Tibial artery (tissue), 4 donors: Measurements from ENCODE around the gene TNS4.
A peak's percentile ranks its signal among the peaks of the same experiment; 100 is the strongest.

ENCODE experiments used
- DNase-seq, 2 donors: peaks; one replicate each; pipeline ENCODE4 v3.0.0-alpha.2; 2019
- H3K27ac ChIP-seq, 2 donors: fragments of 200-600 bp; sonication (generic) in 1 of 2; 1 replicate in 1 of 2; 2 replicates in 1 of 2; pipeline ENCODE4 v1.5.1; 2018 to 2019; ENCODE audit warnings: mild to moderate bottlenecking in 1 of 2
- H3K27me3 ChIP-seq, 2 donors: fragments of 200-600 bp; sonication (generic) in 1 of 2; one replicate each; pipeline versions ENCODE4 v1.5.1 to v1.6.0; 2016 to 2019
- H3K36me3 ChIP-seq, 3 donors: fragments of 200-600 bp; sonication (generic) in 2 of 3; one replicate each; pipeline ENCODE4 v1.5.1; 2016 to 2019; ENCODE audit warnings: mild to moderate bottlenecking in 2 of 3
- H3K4me1 ChIP-seq, 4 donors: fragments of 200-600 bp; sonication (generic) in 2 of 4; 1 replicate in 3 of 4; 2 replicates in 1 of 4; pipeline ENCODE4 v1.5.1; 2016 to 2019
- H3K4me3 ChIP-seq, 2 donors: fragments of 200-600 bp; sonication (generic) in 1 of 2; 1 replicate in 1 of 2; 2 replicates in 1 of 2; pipeline ENCODE4 v1.5.1; 2018 to 2019; ENCODE audit warnings: mild to moderate bottlenecking in 2 of 2
- H3K9me3 ChIP-seq, 3 donors: fragments of 200-600 bp; sonication (generic) in 1 of 3; one replicate each; pipeline ENCODE4 v1.5.1; 2016 to 2019
- intact Hi-C: fragments of 100-400 bp; cut with DNase I; formaldehyde crosslinking; loops from one replicate; pipeline ENCODE4 v1.15.0; 2023; ENCODE audit warnings: low total_unique reads
- TF ChIP-seq, protein P1 (sequence below), 2 experiments: fragments of 200-600 bp in 1 of 2; fragments of 450-650 bp in 1 of 2; IDR thresholded peaks; one replicate each; pipeline ENCODE4 v1.5.1; 2017 to 2019; ENCODE audit warnings: antibody characterized with exemption in 2 of 2, mild to moderate bottlenecking in 1 of 2, moderate library complexity in 1 of 2

TNS4 gene

DNA sequence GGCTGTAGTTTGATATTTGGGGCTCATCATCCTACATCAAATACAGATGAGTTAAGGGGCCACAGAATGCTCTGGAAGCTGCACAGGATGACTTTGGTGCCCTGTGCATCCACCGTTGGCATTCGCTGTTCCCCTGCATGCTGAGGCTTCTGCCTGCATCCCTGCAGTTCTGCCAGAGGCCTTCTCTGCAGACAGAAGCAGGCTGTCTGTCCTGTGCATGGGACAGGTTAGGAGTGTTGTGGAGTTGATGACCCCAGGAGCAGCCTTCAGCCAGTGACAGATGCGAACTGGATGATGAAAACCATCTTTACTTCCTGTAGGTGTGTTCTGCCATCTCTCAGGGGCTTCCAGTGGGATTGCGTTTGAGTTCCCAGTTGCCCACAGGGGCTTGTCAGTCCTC is 13.6 kb upstream of the TNS4 start:
- no peak overlapping the region for H3K27ac ChIP-seq
- no peak for DNase-seq
- H3K27me3 ChIP-seq, result peaks cover 0 to 7% of the 10 kb centered on the region in 2 donors

DNA sequence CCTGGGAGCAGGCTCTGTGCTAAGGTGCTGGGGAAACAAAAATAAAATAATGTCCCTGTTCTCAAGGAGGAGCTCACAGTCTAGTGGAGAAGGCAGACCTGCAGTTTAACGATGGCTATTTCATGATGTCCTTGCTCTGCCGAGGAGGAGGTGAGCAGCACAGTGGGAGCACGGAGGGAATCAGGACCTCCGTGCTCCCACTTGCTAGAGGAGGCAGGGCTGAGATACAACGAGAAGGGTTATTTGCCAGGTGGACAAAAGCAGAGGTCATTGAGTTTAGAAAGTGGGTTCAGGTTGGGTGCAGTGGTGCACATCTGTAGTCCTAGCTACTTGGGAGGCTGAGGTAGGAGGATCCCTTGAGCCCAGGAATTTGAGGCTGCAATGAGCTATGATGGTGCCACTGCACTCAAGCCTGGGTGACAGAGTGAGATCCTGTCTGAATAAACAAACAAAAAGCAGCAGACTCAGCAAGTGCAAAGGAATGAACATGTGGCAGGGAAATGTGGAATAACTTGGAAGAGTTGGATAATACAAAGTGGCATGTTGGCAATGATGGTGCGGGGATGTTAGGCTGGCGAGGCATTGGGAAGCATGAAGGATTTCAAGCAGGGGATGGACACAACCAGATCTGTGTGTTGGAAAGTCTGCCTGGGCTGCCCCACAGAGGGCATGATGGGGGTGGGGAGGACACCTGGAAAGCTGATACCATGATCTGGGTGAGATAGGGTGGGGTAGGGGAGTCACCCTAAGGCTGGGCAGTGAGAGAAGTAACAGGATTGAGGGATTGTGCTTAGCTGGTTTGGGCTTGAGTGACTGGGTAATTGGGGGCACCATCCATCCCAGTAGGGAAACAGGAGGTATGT is 12.8 kb upstream of the TNS4 start:
- H3K4me3 ChIP-seq, result no peak overlapping the region
- intact Hi-C loops, result no loop called here
- no peak overlapping the region for H3K27ac ChIP-seq
- no peaks in the 10 kb centered on the region for H3K9me3 ChIP-seq
- no peaks in the 10 kb centered on the region for H3K36me3 ChIP-seq
- peak in 1 of 2 donors; percentile 29 for DNase-seq
- H3K27me3 ChIP-seq, result peaks cover 0 to 7% of the 10 kb centered on the region in 2 donors
- peaks cover 0 to 10% (median 3%) of the 10 kb centered on the region in 4 donors for H3K4me1 ChIP-seq
- TF ChIP-seq, protein P1, sequence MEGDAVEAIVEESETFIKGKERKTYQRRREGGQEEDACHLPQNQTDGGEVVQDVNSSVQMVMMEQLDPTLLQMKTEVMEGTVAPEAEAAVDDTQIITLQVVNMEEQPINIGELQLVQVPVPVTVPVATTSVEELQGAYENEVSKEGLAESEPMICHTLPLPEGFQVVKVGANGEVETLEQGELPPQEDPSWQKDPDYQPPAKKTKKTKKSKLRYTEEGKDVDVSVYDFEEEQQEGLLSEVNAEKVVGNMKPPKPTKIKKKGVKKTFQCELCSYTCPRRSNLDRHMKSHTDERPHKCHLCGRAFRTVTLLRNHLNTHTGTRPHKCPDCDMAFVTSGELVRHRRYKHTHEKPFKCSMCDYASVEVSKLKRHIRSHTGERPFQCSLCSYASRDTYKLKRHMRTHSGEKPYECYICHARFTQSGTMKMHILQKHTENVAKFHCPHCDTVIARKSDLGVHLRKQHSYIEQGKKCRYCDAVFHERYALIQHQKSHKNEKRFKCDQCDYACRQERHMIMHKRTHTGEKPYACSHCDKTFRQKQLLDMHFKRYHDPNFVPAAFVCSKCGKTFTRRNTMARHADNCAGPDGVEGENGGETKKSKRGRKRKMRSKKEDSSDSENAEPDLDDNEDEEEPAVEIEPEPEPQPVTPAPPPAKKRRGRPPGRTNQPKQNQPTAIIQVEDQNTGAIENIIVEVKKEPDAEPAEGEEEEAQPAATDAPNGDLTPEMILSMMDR (IDR thresholded peaks at IDR 0.05), result no peak

More for the DNA sequence above, 13.6 kb upstream of the TNS4 start:
- Histone ChIP-seq H3K9me3 (no peaks in the 10 kb centered on the region), H3K4me3 (no peak overlapping the region), H3K4me1 (peaks cover 0 to 10% (median 3%) of the 10 kb centered on the region in 4 donors), H3K36me3 (no peaks in the 10 kb centered on the region)
- intact Hi-C loops, result no loop called here
- TF ChIP-seq, protein P1 (IDR thresholded peaks at IDR 0.05), result no peak

DNA sequence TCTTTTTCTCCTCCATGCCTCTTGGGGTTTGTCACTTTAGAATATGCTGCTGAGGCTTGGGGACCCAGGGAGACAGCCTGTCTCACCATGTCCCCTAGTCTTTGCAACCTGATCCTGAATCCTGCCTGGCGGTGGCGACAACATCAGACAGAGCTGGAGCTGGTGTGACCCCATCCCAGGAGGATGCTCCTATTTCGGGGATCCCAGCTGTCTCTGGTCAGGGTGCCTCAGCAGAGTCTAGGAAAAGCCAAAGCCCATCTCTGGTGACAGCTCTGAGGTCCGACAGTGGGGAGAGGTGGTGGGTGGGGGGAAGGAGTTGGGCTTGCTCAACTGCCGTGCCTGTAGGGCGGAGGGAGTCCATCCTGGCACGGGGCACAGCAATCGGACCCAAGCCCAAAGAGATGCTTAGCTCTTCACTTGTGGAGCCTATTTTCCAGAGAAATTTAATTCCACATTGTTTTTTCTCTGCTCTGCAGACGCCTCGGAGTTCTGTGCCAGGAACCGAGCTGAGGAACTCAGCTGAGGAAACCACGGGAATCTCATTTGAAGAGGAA is 10.3 kb upstream of the TNS4 start:
- Histone ChIP-seq H3K4me1 (peaks cover 0 to 10% (median 3%) of the 10 kb centered on the region in 4 donors), H3K9me3 (no peaks in the 10 kb centered on the region), H3K4me3 (no peak overlapping the region), H3K36me3 (no peaks in the 10 kb centered on the region), H3K27me3 (no peaks in the 10 kb centered on the region), H3K27ac (no peak overlapping the region)
- DNase-seq, result peak in 1 of 2 donors; percentile 42
- TF ChIP-seq, protein P1 (IDR thresholded peaks at IDR 0.05), result no peak
- intact Hi-C loops, result loop anchor here (1.0 kb wide), 1 partner anchor 17 kb away; no protein-coding TSS in a partner anchor

DNA sequence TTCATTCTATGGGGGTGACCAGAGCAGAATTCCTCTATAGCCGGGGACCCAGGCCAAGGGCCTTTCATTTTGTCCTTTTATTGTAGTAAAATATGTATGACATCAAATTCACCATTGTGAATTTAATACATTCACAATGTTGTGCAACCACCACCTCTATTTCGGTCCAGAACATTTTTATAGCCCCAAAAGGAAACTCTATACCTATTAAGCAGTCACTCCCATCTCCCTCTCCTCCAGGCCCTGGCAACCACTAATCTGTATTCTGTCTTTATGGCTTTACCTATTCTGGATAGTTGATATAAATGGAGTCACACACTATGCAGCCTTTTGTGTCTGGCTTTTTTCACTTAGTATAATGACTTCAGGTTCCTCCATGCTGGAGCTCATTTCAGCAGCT is 9.7 kb upstream of the TNS4 start:
- H3K9me3 ChIP-seq, result no peaks in the 10 kb centered on the region

DNA sequence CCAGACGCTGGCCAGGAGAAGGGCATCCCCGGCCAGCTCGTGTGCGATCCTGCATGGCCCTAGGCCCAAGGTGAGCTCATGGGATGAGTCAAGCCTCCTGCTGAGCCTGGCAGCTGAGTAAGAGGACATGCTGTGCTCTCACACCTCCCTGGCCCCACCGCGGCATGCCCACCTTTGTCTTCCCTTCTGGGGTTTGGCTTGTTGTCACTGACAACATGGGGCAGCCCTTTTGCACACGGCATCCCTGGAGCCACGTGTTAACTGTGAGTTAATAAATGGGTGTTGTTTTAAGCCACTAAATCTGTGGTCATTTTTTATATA is 8.9 kb upstream of the TNS4 start:
- intact Hi-C loops, result no loop called here
- Histone ChIP-seq H3K27ac (no peak overlapping the region), H3K9me3 (no peaks in the 10 kb centered on the region), H3K4me3 (no peak overlapping the region), H3K4me1 (peaks cover 0 to 10% (median 3%) of the 10 kb centered on the region in 4 donors), H3K27me3 (no peaks in the 10 kb centered on the region), H3K36me3 (no peaks in the 10 kb centered on the region)
- peak in 1 of 2 donors; percentile 27 for DNase-seq
- TF ChIP-seq, protein P1 (IDR thresholded peaks at IDR 0.05), result no peak

More for the DNA sequence above, 9.7 kb upstream of the TNS4 start:
- Histone ChIP-seq H3K4me3 (no peak overlapping the region), H3K27me3 (no peaks in the 10 kb centered on the region), H3K27ac (no peak overlapping the region), H3K4me1 (peaks cover 0 to 10% (median 3%) of the 10 kb centered on the region in 4 donors), H3K36me3 (no peaks in the 10 kb centered on the region)
- TF ChIP-seq, protein P1 (IDR thresholded peaks at IDR 0.05), result no peak
- intact Hi-C loops, result loop anchor here (1.0 kb wide), 1 partner anchor 17 kb away; no protein-coding TSS in a partner anchor
- no peak for DNase-seq
